Suprapubic skin (tissue), 4 donors: ENCODE measurements around the gene S100A14. TPM values are rescaled to one million over a fixed set of nuclear protein-coding genes. Genes with fewer than 3 reads are reported as not detected.
"Not testable (repeated sequence)": the region's sequence is repeated elsewhere in the genome, so short reads cannot be mapped to it uniquely, and the experiment has no call there.

ENCODE experiments used
- DNase-seq, 2 donors: peaks; one replicate each; pipeline ENCODE4 v3.0.0-alpha.2; 2019; ENCODE audit warnings: low spot score in 2 of 2
- H3K27ac ChIP-seq: fragments of 200-600 bp; sonication (generic); one replicate; pipeline ENCODE4 v1.5.1; 2019
- H3K27me3 ChIP-seq: fragments of 200-600 bp; sonication (generic); one replicate; pipeline ENCODE4 v1.5.1; 2019
- H3K36me3 ChIP-seq: fragments of 200-600 bp; sonication (generic); one replicate; pipeline ENCODE4 v1.5.1; 2019
- H3K4me1 ChIP-seq: fragments of 200-600 bp; sonication (generic); one replicate; pipeline ENCODE4 v1.5.1; 2019
- H3K4me3 ChIP-seq: fragments of 200-600 bp; sonication (generic); one replicate; pipeline ENCODE4 v1.5.1; 2019; ENCODE audit warnings: mild to moderate bottlenecking
- H3K9me3 ChIP-seq: fragments of 200-600 bp; sonication (generic); one replicate; pipeline ENCODE4 v1.5.1; 2019
- CTCF ChIP-seq, 2 donors: fragments of 200-600 bp in 1 of 2; fragments of 450-650 bp in 1 of 2; sonication (generic) in 1 of 2; IDR thresholded peaks; one replicate each; pipeline ENCODE4 v1.5.1; 2016 to 2019; ENCODE audit warnings: antibody characterized with exemption in 2 of 2, mild to moderate bottlenecking in 1 of 2, moderate library complexity in 1 of 2
- EP300 ChIP-seq: sonication (generic); formaldehyde crosslinking; IDR thresholded peaks from one replicate; pipeline ENCODE4 v1.6.1; 2017; ENCODE audit warnings: antibody characterized with exemption
- POLR2A ChIP-seq, 2 donors: fragments of 450-650 bp; IDR thresholded peaks; one replicate each; pipeline ENCODE4 v1.6.1; 2017; ENCODE audit warnings: antibody characterized with exemption in 2 of 2, mild to moderate bottlenecking in 2 of 2, moderate library complexity in 2 of 2
- POLR2AphosphoS5 ChIP-seq, 3 donors: sonication (generic); formaldehyde crosslinking; IDR thresholded peaks; one replicate each; pipeline ENCODE4 v1.6.1; 2017; ENCODE audit warnings: antibody characterized with exemption in 3 of 3
- WGBS: methylation state at CpG from one replicate; pipeline ENCODE4 v1.1.5; 2018; 5-methylcytosine and 5-hydroxymethylcytosine counted together
- total RNA-seq, 4 donors: library from RNA; depleted of rRNA; stranded (reverse); fragments of >200 nt; gene quantifications; one replicate each; pipeline ENCODE4 v1.1.0, GENCODE V29; 2016

The S100A14 gene
- total RNA-seq, 4 donors from 2014 or later, result 252 to 555 (median 445) TPM

GRCh38 chr1:153578936-153579335, 37.2 kb downstream of the S100A14 start:
- no peak for DNase-seq
- WGBS, result 87% methylated on average over 3 of the region's 3 CpGs
- Histone ChIP-seq H3K27ac (no peak overlapping the region), H3K36me3 (no peaks in the 10 kb centered on the region), H3K4me3 (no peak overlapping the region), H3K27me3 (no peaks in the 10 kb centered on the region), H3K4me1 (peaks cover 10% of the 10 kb centered on the region), H3K9me3 (no peaks in the 10 kb centered on the region)
- no peak for TF ChIP-seq EP300

- Histone ChIP-seq H3K27ac (no peak overlapping the region), H3K4me1 (peaks cover 11% of the 10 kb centered on the region), H3K27me3 (no peaks in the 10 kb centered on the region), H3K4me3 (no peak overlapping the region), H3K9me3 (no peaks in the 10 kb centered on the region), H3K36me3 (no peaks in the 10 kb centered on the region)
- no peak for TF ChIP-seq CTCF (IDR thresholded peaks at IDR 0.05)
- TF ChIP-seq POLR2AphosphoS5 (IDR thresholded peaks at IDR 0.05), result no peak
- no peak for TF ChIP-seq POLR2A (IDR thresholded peaks at IDR 0.05)
- TF ChIP-seq EP300, result no peak
- no peak for DNase-seq
Measured at GRCh38 chr1:153578490-153578889, 37.6 kb downstream of the S100A14 start.

- TF ChIP-seq CTCF (IDR thresholded peaks at IDR 0.05) (no peak), POLR2A (IDR thresholded peaks at IDR 0.05) (no peak), EP300 (no peak), POLR2AphosphoS5 (IDR thresholded peaks at IDR 0.05) (no peak)
- H3K4me1 ChIP-seq, result peaks cover 18% of the 10 kb centered on the region
- no peak overlapping the region for H3K27ac ChIP-seq
Measured at GRCh38 chr1:153577624-153578051, 38.5 kb downstream of the S100A14 start.

GRCh38 chr1:153577138-153577537, 39.0 kb downstream of the S100A14 start:
- H3K36me3 ChIP-seq, result no peaks in the 10 kb centered on the region

More at GRCh38 chr1:153577624-153578051, 38.5 kb downstream of the S100A14 start:
- H3K27me3 ChIP-seq, result no peaks in the 10 kb centered on the region
- DNase-seq, result no peak
- no peaks in the 10 kb centered on the region for H3K9me3 ChIP-seq
- H3K36me3 ChIP-seq, result no peaks in the 10 kb centered on the region
- WGBS, result 52% methylated on average over 9 of the region's 9 CpGs
- no peak overlapping the region for H3K4me3 ChIP-seq

GRCh38 chr1:153575497-153575896, 40.6 kb downstream of the S100A14 start:
- not testable (repeated sequence) for DNase-seq, H3K27ac ChIP-seq, H3K9me3 ChIP-seq, H3K4me3 ChIP-seq, H3K27me3 ChIP-seq, H3K36me3 ChIP-seq
- peaks cover 27% of the 10 kb centered on the region for H3K4me1 ChIP-seq
- WGBS, result 92% methylated on average over 10 of the region's 10 CpGs

More at GRCh38 chr1:153577138-153577537, 39.0 kb downstream of the S100A14 start:
- Histone ChIP-seq H3K4me3 (no peak overlapping the region), H3K9me3 (no peaks in the 10 kb centered on the region), H3K4me1 (peaks cover 23% of the 10 kb centered on the region), H3K27ac (no peak overlapping the region), H3K27me3 (no peaks in the 10 kb centered on the region)
- 56% methylated on average over 4 of the region's 4 CpGs for WGBS
- no peak for DNase-seq
- TF ChIP-seq POLR2A (IDR thresholded peaks at IDR 0.05), result no peak
- no peak for TF ChIP-seq CTCF (IDR thresholded peaks at IDR 0.05)
- TF ChIP-seq POLR2AphosphoS5 (IDR thresholded peaks at IDR 0.05), result no peak
- no peak for TF ChIP-seq EP300

GRCh38 chr1:153575081-153575491, 41.0 kb downstream of the S100A14 start:
- H3K9me3 ChIP-seq, H3K4me3 ChIP-seq, H3K27ac ChIP-seq, DNase-seq, H3K36me3 ChIP-seq, H3K27me3 ChIP-seq: not testable (repeated sequence)
- WGBS, result 94% methylated on average over 6 of the region's 35 CpGs
- peaks cover 27% of the 10 kb centered on the region for H3K4me1 ChIP-seq

- 83% methylated on average over 3 of the region's 3 CpGs for WGBS
- no peaks in the 10 kb centered on the region for H3K36me3 ChIP-seq
- H3K9me3 ChIP-seq, result no peaks in the 10 kb centered on the region
- H3K27me3 ChIP-seq, result no peaks in the 10 kb centered on the region
- H3K4me1 ChIP-seq, result peaks cover 34% of the 10 kb centered on the region
- no peak overlapping the region for H3K4me3 ChIP-seq
- DNase-seq, result no peak
- peak overlapping the region; percentile 64 for H3K27ac ChIP-seq
- TF ChIP-seq POLR2A (IDR thresholded peaks at IDR 0.05) (no peak), EP300 (no peak), CTCF (IDR thresholded peaks at IDR 0.05) (no peak), POLR2AphosphoS5 (IDR thresholded peaks at IDR 0.05) (no peak)
Measured at GRCh38 chr1:153573351-153573750, 42.8 kb downstream of the S100A14 start.
